Psoas muscle (tissue), 8 donors: ENCODE measurements around the gene TSNAXIP1. TPM values are rescaled to one million over a fixed set of nuclear protein-coding genes. Genes with fewer than 3 reads are reported as not detected.

ENCODE experiments used
- ATAC-seq, 4 donors: fragments of 200-7000 bp; cut with Tn5 transposase; one replicate each; pipeline ENCODE4 v1.9.1; 2020; ENCODE audit warnings: moderate library complexity in 3 of 4, mild to moderate bottlenecking in 2 of 4
- DNase-seq, 2 donors: peaks; one replicate each; pipeline ENCODE4 v3.0.0-alpha.2; 2020
- H3K27ac ChIP-seq: fragments of 200-600 bp; one replicate; pipeline ENCODE4 v1.8.0; 2022
- H3K27me3 ChIP-seq, 3 donors: fragments of 200-600 bp in 1 of 3; one replicate each; pipeline versions ENCODE4 v1.6.1 to v1.8.0; 2013 to 2022; ENCODE audit warnings: low read length in 2 of 3, mild to moderate bottlenecking in 2 of 3, moderate library complexity in 1 of 3; ENCODE audit not compliant: insufficient read depth in 3 of 3
- H3K36me3 ChIP-seq, 2 donors: fragments of 200-600 bp in 1 of 2; one replicate each; pipeline versions ENCODE4 v1.6.1 to v1.8.0; 2013 to 2022; ENCODE audit warnings: low read depth in 1 of 2, mild to moderate bottlenecking in 1 of 2, moderate library complexity in 1 of 2; ENCODE audit not compliant: insufficient read depth in 1 of 2
- H3K4me1 ChIP-seq: fragments of 200-600 bp; one replicate; pipeline ENCODE4 v1.8.0; 2022
- H3K4me3 ChIP-seq: fragments of 200-600 bp; one replicate; pipeline ENCODE4 v1.8.0; 2022; ENCODE audit warnings: mild to moderate bottlenecking
- H3K9me3 ChIP-seq: fragments of 200-600 bp; one replicate; pipeline ENCODE4 v1.8.0; 2022
- CTCF ChIP-seq: fragments of 200-600 bp; IDR thresholded peaks from one replicate; pipeline ENCODE4 v1.8.0; 2022; ENCODE audit warnings: antibody characterized with exemption
- WGBS, 3 donors: extraction: QIAGEN DNeasy Blood & Tissue Kit; methylation state at CpG; one replicate each; pipeline versions ENCODE4 v1.1.6 to v1.1.7; 2013; 5-methylcytosine and 5-hydroxymethylcytosine counted together
- intact Hi-C, 2 donors: fragments of 100-400 bp; cut with DNase I; formaldehyde crosslinking; loops; one replicate each; pipeline versions ENCODE4 v1.11.0 to v1.14.2; 2022
- polyA plus RNA-seq, 3 donors: library from polyadenylated mRNA; stranded (reverse); fragments of 200-250 nt; gene quantifications; one replicate each; pipeline ENCODE4 v1.2.3, GENCODE V29; 2013
- total RNA-seq, 4 donors: library from RNA; stranded (reverse); fragmentation: NEBNext Ultra II Directional in 2 of 4; extraction: Animal tissue kit (Norgen Biotek cat#: 25700) in 2 of 4; gene quantifications; one replicate each; pipeline versions ENCODE4 v1.2.1 to v1.2.4, GENCODE V29; 2021 to 2023
- donor health status: healthy with polysubstance abuse.
- donor health status: DM: no; HTN: no; CAD: no; lungs with moderate emphysema.
- donor health status: Bipolar disorder and iron deficiency.
- donor health status: healthy.
- donor health status: DM: yes; HTN: yes; CAD: no.
- donor health status: DM: no; HTN: no; CAD: no.
- donor health status: DM: no; HTN: no; CAD: no.
- donor health status: DM: yes; HTN: yes; CAD: no.

TSNAXIP1 gene
- total and polyA plus RNA-seq, 7 donors: 0.27 to 1.4 (median 0.65) TPM

- no peak for DNase-seq
- no peak overlapping the region for H3K4me3 ChIP-seq
- no peak for TF ChIP-seq CTCF
- intact Hi-C loops: no loop called here
- ATAC-seq: no peak
- H3K27me3 ChIP-seq: no peaks in the 10 kb centered on the region
- WGBS, 3 donors: 69 to 91% (median 80%) methylated on average over 5 of the region's 5 CpGs
- H3K27ac ChIP-seq: no peak overlapping the region
- no peaks in the 10 kb centered on the region for H3K9me3 ChIP-seq
- H3K4me1 ChIP-seq: peaks cover 27% of the 10 kb centered on the region
- H3K36me3 ChIP-seq: no peaks in the 10 kb centered on the region
Measured at GRCh38 chr16:67786491-67786890, 20.2 kb upstream of the TSNAXIP1 start.

GRCh38 chr16:67790071-67790470, 16.6 kb upstream of the TSNAXIP1 start:
- no peak for TF ChIP-seq CTCF
- H3K27ac ChIP-seq: no peak overlapping the region
- H3K27me3 ChIP-seq: no peaks in the 10 kb centered on the region
- intact Hi-C loops: no loop called here
- ATAC-seq: peak in 2 of 4 donors; percentile 34 to 38
- no peak overlapping the region for H3K4me3 ChIP-seq
- no peaks in the 10 kb centered on the region for H3K36me3 ChIP-seq
- H3K4me1 ChIP-seq: peaks cover 8% of the 10 kb centered on the region
- DNase-seq: no peak
- no peaks in the 10 kb centered on the region for H3K9me3 ChIP-seq

- no peak for TF ChIP-seq CTCF
- WGBS, 3 donors: 97 to 99% (median 98%) methylated on average over 5 of the region's 5 CpGs
- H3K27ac ChIP-seq: peak overlapping the region; percentile 10
Measured at GRCh38 chr16:67796099-67796718, 10.5 kb upstream of the TSNAXIP1 start.

GRCh38 chr16:67800338-67800926, 6.3 kb upstream of the TSNAXIP1 start:
- ATAC-seq (peak; percentile 97 to 99 (median 98)), DNase-seq (peak; percentile 71 to 88)
- intact Hi-C loops: loop anchor here in 1 of 2 donors (5.0 kb wide), 1 partner anchor 78 kb away; no protein-coding TSS in a partner anchor
- H3K27me3 ChIP-seq: no peaks in the 10 kb centered on the region
- peak overlapping the region; percentile 87 for H3K27ac ChIP-seq
- no peak for TF ChIP-seq CTCF
- WGBS, 3 donors: 53 to 68% (median 62%) methylated on average over 7 of the region's 7 CpGs
- peak overlapping the region; percentile 17 for H3K4me3 ChIP-seq
- peaks cover 57% of the 10 kb centered on the region for H3K4me1 ChIP-seq
- peaks cover 3 to 53% of the 10 kb centered on the region in 2 donors for H3K36me3 ChIP-seq
- H3K9me3 ChIP-seq: no peaks in the 10 kb centered on the region

More at GRCh38 chr16:67796099-67796718, 10.5 kb upstream of the TSNAXIP1 start:
- Histone ChIP-seq H3K4me3 (no peak overlapping the region), H3K9me3 (no peaks in the 10 kb centered on the region), H3K4me1 (peaks cover 40% of the 10 kb centered on the region), H3K27me3 (no peaks in the 10 kb centered on the region), H3K36me3 (peaks cover 0 to 19% of the 10 kb centered on the region in 2 donors)
- intact Hi-C loops: no loop called here
- peak in 2 of 4 donors; percentile 3 to 15 for ATAC-seq
- no peak for DNase-seq
